RPMI7951 (cell line): ENCODE data around the gene AMPD2. TPM values are rescaled to one million over a fixed set of nuclear protein-coding genes. Genes with fewer than 3 reads are reported as not detected.

Experiments
- DNase-seq: peaks from one replicate; pipeline ENCODE4 v3.0.0-alpha.2; 2012; ENCODE audit warnings: low read depth
- total RNA-seq: library from RNA; depleted of rRNA; stranded (reverse); fragments of >200 nt; shearing (Covaris generic); gene quantifications from 2 replicates; pipeline ENCODE4 v1.2.3, GENCODE V29; 2014; rRNA removed

Gene AMPD2
- total RNA-seq: 48.5 and 60.4 TPM in 2 replicates

DNA sequence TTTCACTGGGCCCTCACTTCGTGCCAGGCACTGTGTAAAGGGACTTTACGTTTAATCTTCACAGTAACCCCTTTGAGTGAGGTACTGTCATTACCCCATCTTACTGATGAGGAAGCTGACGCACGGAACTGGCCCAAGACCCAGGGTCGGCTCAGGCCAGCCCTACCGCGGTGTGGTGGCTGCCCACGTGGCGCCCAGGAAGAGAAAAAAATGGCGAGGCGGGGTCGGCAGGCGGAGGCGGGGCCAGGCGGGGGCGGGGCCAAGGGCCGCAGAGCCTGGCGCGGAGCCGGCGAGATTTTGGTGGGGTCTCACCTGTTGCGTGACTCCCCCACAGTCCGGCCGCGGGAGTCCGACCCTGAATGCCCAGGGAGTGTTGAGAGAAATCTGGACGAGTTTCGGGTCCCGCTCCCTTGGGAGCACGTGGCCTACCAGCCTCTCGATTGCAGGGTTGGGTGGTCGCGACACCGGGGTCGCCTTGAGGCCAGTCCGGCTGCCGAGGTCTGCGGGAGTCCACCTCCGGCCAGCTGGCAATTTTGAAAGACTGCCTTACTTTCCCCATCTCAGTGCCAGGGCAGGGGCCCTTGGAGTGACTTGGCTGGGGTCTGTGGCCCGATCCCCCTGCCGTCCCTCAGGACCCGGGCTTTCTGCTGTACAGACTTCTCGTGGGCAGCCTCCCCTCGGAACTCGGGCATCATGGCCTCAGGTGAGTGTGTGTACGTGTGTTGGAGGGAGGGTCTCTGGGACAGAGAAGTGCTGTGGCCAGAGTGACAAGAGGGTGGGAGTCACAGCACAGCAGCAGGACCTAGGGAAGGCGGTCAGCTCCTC, at the start of gene AMPD2, which contains the start of gene GNAT2:
Gene AMPD2, plus strand, starts transcription at position 262 of the 825 bp plus-strand sequence. CDS start 1,339 bp downstream, outside the sequence.
Gene GNAT2, minus strand, starts transcription at position 41 of the 825 bp plus-strand sequence. CDS start 6,746 bp downstream, outside the sequence.
- DNase-seq: peak; percentile 80

DNA sequence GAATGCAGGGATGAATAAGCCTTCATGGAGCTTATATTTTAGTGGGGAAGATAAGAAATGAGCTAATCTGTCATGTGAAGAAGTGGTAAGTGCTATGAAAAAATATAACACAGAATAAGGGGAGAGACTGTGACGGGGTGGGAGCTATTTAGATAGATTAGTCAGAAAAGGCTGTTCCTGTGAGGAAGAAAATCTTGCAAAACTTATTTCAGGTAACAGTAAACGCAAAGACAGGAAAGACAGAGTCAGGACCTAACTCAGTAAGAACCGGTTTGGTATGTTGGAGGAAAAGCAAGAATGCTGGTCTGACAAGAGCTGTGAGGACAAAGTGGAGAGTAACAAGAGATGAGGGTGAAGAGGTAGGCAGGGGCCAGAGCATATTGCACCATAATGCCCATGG, 49.2 kb upstream of the AMPD2 start:
- DNase-seq: no peak

DNA sequence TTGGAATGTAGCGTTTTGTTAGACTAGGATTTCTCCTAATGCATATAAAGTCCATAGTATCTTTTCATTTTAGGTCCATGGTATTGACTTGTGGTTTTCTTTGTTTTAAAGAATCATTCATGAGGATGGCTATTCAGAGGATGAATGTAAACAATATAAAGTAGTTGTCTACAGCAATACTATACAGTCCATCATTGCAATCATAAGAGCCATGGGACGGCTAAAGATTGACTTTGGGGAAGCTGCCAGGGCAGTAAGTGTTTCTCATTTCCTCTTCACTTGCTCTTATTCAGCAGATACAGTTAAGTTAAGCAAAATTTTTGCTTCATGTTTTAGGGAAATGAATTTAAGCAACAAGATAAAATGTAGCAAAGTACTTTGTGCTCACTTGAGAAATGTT, 45.9 kb upstream of the AMPD2 start:
- no peak for DNase-seq

DNA sequence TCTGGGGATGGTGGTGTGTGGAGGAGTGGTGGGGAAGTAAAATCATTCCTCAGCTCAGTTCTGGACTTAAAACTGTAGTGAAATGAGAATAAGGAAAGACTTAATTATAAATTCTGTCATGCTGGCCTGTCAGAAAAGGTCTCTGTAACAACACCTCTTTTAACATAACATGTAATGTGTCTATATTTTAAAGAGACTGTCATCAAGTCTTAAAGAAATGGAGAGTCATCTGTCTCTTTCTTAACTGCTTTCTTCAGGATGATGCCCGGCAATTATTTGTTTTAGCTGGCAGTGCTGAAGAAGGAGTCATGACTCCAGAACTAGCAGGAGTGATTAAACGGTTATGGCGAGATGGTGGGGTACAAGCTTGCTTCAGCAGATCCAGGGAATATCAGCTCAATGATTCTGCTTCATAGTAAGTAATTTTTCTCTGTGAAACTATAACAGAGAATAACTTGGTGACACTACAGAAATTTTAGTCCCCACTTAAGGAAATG, 40.6 kb upstream of the AMPD2 start:
- no peak for DNase-seq

DNA sequence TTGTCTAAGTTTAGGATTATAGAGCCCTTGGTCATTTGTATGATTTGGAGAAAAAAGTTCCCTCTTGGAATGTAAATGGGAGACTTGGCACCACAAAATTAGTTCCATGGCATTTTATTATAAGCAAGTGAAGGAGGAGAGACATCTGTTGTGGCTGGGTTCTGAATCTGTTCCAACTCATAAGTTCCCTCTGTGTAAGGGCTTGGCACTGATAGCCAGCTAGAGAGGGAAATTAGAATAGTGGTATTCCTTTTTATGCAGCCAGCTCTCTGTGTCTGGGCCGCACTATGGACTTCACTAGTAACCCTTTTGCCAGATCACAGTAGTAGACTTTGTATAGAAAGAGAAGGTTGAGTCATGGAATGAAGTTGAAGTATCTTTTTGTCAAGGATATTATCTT, 40.1 kb upstream of the AMPD2 start:
- peak; percentile 48 for DNase-seq

DNA sequence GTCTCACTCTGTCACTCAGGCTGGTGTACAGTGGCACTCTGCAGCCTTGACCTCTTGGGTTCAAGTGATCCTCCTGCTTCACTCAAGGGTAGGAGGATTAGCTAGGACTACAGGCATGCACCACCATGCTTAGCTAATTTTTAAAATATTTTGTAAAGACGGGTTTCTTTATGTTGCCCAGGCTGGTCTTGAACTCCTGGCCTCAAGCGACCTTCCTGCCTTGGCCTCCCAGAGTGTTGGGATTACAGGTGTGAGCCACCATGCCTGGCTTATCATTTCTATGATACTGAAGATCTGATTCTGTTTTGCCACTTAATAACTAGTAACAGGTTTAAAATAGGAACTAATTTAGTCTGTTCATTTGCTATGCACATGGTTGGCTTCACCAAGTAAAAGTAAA, 37.6 kb upstream of the AMPD2 start:
- no peak for DNase-seq

DNA sequence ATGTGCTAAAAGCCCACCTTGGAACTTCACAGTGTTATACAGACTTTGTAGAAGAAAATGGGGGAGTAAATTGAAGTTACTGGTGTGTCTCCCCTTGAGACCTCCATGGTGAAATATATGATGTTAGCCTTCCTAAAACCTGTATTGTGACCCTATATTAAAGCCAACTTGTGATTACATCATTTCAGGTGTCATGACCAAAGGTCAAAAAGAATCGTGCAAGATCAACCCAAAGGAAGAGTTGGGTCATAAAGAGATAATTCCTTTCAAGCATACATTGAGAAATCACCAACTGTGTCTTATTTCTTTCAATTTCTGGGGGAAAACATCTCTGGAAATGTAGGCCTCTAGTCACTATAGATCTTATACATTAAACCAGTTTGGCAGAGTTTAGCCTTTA, 34.9 kb upstream of the AMPD2 start:
- no peak for DNase-seq

DNA sequence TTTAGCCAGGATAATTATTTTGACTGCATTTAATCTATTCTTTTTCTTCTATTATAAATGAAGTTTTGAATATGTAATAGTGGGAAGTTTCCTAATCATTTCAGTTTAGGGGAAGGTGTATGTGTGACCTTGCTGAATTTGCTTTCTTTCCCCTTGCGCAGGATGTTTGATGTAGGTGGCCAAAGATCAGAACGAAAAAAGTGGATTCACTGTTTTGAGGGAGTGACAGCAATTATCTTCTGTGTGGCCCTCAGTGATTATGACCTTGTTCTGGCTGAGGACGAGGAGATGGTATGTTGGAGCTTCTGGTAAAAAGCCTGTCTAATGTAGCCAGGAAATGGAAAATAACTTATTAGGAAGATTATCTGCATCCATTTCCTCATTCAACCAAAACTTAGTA, 33.6 kb upstream of the AMPD2 start:
- DNase-seq: no peak

DNA sequence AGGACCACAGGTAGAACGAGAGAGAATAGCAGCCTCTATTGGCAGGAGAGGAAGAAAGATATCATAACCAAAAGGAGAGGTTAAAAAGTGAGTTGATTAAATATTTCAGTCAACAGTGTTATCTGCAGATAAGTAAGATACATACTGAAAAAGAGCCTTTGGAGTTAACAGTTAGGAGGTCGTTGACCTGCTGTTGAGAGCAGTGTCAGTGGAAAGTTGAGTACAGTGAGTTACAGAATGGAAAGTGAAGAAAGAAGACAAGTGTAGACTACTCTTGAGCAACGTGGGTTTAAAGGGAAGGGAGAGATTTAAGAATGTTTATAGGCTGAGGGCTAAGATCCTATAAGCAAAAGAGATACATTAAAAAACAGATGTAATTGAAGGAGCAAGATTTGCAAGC, 30.5 kb upstream of the AMPD2 start:
- no peak for DNase-seq

DNA sequence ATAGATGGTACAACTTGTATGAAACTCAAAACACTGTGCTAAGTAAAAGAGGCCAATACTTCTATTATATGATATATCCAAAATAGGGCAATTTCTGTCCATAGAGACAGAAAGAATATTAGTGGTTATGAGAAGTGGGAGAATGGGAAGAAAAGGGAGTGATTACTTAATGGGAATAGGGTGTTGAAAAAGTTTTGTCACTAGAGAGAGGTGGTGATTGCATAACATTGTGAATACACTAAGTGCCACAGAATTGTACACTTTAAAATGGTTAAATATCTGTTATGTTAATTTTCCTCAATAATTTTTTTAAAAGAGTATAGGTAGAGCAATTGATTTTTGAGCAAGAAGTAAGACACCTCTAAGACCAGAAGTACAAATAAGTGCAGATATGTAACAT, 30.0 kb upstream of the AMPD2 start:
- no peak for DNase-seq

DNA sequence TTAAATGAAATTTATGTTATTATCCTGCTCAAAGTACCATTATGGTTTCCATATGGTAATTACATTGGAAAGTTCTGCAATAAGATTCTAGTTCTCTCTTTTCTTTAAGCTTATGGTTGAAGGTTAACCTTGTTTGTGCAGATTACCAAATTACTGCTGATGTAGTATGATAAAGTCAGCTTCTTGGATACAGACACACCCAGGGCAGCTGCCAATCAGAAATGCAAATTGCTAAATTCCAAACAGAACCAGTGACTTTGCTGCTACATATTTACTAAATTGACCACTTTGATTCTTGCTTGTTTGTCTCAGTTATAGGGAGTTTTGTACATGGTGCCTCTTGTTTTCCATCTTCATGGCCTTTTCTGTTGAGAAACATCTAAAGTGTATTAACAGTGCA, 26.7 kb upstream of the AMPD2 start:
- no peak for DNase-seq

DNA sequence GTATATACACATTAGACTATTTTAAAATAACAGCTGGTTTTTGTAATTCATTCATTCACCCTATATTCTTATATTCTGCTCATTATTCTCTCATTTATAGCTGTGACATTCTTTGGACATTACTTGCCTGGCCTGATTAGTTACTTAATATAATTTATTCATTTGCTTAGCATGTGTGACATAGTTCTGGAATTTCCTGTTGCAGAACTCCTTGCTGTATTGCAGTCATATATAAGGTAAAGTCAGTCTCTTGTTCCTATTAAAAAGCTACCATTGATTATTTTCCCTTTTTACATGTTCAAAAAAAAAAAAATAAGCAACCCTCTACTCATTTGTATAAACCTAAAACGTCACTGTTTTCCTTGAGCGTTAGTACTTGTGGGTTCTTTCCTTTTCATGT, 24.1 kb upstream of the AMPD2 start:
- DNase-seq: no peak

DNA sequence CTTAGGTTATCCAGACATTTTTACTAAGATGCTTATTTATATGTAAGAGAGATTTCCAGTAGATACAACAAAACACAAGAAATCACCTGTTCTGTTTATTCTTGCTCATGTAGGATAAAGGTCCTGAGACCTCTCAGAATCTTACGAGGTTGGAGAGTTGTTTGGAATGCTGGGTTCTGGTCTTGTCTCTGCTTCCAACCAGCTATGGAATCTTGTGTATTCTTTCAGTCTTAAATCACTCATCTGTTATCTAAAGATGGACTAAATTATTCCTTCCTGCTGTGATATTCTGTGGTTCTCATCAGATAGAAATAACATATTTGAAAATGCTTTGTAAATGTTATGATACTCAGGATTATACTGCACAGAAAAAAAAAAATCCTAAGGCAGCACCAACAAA, 21.5 kb upstream of the AMPD2 start:
- no peak for DNase-seq

DNA sequence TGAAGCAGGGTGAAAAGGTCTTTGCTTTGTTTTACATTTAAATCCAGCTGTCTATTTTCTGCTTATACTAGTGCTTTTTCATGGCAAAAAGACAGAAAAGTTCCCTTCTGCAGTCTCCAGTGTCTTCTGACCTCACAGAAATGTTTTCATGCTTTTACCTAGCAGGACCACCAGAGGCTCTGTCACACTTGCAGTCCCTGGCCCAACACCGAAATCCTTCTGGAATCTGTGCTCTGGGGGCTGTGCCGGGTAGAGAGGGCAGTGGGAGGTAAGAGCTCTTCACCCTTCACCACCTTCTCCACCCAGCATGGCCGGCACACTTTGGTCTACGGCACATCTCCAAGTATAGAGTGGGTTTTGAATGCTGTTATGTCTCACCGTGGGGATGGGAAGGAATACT, 21.0 kb upstream of the AMPD2 start:
- no peak for DNase-seq

DNA sequence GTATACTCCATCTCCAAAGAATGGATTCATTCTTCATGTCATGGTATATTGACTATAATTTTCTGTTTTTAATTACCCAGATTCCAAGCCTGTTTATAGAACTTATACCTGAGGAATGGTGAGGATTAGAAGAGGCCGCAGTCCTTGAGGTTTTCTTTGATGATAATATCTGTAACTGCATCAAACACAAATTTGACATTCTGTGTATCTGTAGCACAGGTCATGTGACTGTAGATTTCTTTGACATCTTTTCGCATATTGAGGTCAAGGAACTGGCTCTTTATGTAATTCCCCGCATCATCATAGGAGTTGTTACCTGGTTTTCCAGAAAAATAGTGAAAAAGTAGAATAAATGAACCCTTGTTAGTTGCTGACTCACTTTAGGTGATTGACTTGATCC, 16.4 kb upstream of the AMPD2 start:
- DNase-seq: no peak

DNA sequence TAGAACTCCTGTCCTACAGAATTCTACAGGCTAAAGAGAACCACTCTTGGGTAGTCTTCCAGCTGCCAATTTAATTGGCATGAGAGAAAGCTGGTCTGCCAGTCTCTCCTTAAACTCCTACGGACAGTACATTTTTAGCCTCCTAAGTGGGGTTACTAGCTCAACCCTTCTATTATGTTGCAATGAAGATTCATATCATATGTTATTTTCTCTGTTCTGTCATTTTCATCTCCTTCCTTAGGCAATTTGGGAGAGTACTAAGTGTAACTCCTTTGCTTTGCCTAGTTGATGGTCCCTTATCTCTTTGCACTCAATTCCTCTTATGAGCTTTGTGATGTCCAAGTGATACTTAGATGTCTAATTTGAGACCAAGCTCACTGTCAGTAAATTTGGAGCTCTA, 14.3 kb upstream of the AMPD2 start:
- no peak for DNase-seq

DNA sequence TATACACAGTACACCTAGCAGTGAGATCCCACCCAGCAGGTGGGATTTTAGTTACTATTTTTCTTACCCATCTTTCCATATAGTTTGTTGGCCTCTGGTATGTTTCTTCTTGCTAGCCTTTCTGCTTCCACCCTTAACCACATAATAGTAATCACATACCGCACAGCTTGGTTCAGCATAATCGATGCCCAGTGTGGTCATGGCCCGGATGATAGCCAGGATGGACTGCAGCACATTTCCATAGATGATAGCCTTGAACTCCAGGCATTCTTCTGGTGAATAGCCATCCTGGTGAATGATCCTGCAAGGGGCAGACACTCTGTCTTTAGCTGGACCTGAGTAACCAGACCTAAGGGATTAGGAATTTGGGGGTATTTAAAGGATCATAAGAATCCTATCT, 9.8 kb upstream of the AMPD2 start:
- DNase-seq: no peak

DNA sequence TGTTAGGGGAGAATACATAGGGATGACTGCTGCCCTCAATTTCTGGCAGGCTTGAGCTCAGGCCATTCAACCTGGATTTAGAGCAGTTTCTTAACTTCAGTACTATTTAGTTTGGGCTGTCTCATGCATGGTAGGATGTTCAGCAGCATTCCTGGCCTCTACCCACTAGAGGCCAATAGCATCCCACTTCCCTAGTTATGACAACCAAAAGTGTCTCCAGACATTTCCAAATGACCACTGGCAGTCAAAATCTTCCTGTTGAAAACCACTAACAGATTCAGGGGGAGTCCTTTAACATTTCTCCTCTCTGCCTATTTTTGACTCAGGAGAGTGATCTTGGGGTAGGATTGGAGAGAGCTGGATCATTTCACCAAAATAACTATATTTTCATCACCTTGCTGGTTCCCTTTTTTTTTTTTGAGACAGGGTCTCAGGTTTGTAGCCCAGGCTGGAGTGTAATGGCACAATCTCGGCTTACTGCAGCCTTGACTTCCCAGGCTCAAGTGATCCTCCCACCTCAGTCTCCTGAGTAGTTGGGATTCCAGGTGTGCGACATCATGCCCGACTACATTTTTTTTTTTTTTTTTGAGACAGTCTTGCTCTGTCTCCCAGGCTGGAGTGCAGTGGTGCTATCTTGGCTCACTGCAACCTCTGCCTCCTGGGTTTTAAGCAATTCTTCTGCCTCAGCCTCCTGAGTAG, 8.9 kb upstream of the AMPD2 start:
- no peak for DNase-seq

DNA sequence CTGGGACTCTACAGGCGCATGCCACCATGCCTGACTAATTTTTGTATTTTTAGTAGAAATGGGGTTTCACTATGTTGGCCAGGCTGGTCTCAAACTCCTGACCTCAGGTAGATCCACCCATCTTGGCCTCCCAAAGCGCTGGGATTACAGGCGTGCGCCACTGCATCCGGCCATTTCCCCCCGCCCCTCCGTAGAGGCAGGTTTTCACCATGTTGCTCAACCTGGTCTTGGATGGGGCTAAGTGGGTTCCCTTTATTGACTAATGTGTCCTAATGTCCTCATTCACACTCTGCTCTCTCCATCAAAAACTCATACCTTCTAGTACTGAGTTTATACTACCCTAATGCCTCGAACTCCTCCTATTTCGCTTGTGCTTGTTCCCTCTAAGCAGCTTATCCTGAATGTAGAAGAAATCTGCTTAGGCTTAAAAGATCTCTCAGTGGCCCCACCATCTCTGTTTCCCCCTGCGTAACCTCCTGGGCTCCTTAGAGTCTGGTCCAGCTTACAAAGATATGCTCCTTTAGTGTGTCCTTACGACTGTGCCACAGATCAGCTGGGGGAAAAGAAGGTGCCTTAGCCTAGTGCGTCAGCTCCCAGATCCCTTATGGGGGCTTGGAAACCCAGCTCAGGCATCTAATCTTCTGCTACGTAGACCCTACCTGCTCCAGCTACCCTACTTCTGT, 8.2 kb upstream of the AMPD2 start:
- DNase-seq: no peak

DNA sequence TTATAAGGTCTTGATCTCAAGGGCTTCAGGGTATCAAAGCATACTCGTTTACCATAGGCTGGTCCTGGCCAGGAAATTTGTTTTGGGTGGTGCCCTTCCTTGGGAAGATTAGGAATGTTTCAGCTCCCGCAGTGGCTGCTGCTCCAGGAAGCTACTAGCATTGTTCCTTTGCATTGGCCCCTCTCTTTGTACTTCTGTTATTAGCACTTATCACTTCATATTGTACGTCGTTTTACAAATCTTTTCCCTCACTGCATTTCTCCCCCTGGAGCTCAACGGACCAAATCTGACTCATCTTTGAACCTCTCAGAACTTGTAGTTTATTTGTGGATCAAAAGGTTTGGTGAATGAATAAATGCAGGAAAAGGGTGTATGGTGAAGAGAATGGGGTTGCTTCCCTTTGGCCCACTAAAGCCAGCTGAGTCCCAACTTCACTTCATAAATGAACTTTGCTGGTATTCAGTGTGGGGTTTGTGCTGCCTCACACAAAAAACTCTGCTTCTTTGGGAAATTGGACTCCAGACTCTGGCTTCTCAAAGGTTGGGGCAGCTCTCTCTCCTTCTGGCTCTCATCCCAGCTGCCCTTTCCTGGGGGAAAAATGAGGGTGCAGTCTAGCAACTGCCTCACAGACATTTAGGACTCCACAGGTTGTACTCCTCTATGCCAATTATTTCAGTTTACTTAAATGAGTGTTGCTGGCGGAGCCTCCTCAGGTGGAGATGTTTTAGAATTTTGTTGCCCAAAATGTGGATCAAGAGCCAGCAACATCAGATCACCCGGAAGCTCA, 6.1 kb upstream of the AMPD2 start:
- DNase-seq: peak; percentile 21

DNA sequence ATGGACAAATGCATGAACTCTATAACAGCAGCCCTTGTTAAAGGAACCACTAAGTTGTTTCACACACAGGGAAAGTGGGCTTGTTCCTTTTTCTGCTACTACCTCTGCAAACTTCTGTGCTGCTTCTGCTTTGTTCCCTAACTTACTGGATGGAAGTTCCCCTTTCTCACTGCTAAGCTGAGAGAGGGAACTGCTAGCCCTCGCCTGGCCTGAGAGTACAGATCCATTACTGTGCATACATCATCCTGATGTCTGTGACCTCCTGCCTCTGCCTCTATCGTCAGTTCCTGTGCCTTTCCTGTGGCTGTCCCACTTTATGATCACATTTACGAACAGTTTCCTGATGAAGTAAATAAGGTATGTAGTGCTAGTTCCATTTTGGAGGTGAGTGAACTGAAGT, 3.8 kb upstream of the AMPD2 start:
- DNase-seq: no peak

DNA sequence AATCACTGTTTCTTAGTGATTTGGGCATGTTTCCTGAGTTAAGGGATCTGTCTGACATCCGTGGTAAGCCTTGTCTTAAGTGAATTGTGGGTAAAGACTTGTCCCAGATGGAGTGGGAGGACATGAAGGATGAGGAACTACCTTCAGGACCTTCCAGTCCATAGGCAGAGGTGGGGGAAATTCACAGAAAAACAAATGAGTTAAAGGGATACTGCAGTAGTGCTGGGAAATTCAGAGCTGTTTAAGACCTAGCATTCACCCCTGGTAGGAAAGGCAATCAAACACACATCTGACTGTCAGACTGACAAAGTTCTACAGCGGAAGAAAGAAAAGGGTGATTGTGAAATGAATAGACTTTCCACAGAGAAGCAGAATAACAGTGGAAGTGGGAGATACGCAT, 3.2 kb upstream of the AMPD2 start:
- no peak for DNase-seq
